ENCODE measurements around the gene NAALADL1.

NAALADL1 gene

DNA sequence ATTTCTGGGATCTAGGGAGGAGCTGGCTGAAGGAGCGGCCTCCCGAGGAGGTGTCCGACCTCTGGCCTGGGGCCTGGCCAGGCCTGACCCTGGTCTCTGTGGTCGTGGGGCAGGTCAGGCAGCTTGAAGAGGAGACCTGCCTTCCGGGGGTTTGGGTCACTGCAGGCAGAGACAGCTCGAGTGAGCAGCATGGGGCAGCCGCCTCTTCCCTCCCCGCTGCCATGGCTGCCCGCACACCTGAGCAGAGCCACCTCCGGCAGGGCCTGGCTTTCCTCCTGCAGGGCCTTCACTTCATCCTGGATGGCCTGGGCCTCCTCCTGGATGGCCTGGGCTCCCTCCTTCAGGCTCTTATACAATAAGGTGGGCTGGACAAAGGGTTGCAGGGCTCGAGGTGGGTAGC is 8.0 kb upstream of the NAALADL1 start:
- Histone ChIP-seq H3K18ac (ENCODE audit: low read length) (no peak overlapping the region), H3K4me3 (ENCODE audit: low read depth, low read length) (no peak overlapping the region), H4K12ac (ENCODE audit: low read depth, low read length) (peak overlapping the region; percentile 16), H3K9me3 (ENCODE audit: insufficient read depth, low read depth, low read length) (no peaks in the 10 kb centered on the region), H3K9ac (ENCODE audit: low read length) (no peak overlapping the region), H3K4me1 (ENCODE audit: control insufficient read depth in 1 of 2, insufficient read depth in 2 of 2, low read length in 2 of 2) (peaks cover 8 to 10% of the 10 kb centered on the region in 2 experiments), H3K4ac (ENCODE audit: low read depth, low read length) (no peak overlapping the region), H2BK120ac (ENCODE audit: insufficient read depth, low read length, poor library complexity) (no peak overlapping the region), H3K27ac (ENCODE audit: low read depth, low read length) (no peak overlapping the region), H3K79me2 (ENCODE audit: control insufficient read depth, insufficient read depth, low read length, poor library complexity) (no peaks in the 10 kb centered on the region), H3K14ac (ENCODE audit: low read length) (no peak overlapping the region), H3K36me3 (ENCODE audit: control insufficient read depth in 1 of 2, insufficient read depth in 2 of 2, low read length in 2 of 2) (no peaks in the 10 kb centered on the region), H4K8ac (ENCODE audit: low read depth, low read length) (peak overlapping the region; percentile 30), H2AFZ (ENCODE audit: insufficient read depth, low read length, poor library complexity) (no peak overlapping the region), H4K91ac (ENCODE audit: low read depth, low read length) (no peak overlapping the region), H3K23ac (ENCODE audit: low read length) (no peak overlapping the region), H3K79me1 (ENCODE audit: low read length) (no peaks in the 10 kb centered on the region), H2BK5ac (ENCODE audit: low read depth, low read length, poor library complexity) (no peak overlapping the region), H2AK5ac (ENCODE audit: low read length) (no peak overlapping the region), H2BK12ac (ENCODE audit: low read length) (no peak overlapping the region), H3K4me2 (ENCODE audit: low read length) (no peak overlapping the region), H3K27me3 (ENCODE audit: insufficient read depth, low read length) (no peaks in the 10 kb centered on the region)
- DNase-seq, result no peak
- no CpG with 5 or more reads among the region's 11 CpGs for WGBS (ENCODE audit: extremely low coverage, insufficient coverage, insufficient read length)

DNA sequence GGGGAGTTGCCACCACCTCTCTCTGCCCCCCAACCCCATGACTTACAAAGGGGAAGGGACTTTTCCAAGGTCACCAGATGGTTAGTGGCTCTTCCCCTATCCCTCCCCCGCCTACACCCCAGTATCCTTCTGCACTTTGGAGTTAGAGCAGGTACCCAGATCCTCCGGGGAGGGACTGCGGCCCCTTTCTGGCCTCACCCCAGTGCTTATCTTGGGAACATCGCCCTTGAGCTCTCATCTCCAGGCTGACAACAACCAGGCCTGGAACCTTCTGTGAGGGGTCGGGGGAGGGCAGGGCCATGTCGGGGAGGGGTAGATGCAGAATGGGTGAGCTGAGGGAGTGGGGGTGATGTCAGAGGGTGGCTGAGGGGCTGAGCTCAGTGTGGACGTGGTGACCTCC is 7.5 kb upstream of the NAALADL1 start:
- H3K14ac ChIP-seq (ENCODE audit: low read length), result no peak overlapping the region
- H3K9me3 ChIP-seq (ENCODE audit: insufficient read depth, low read depth, low read length), result no peaks in the 10 kb centered on the region
- no peak overlapping the region for H4K91ac ChIP-seq (ENCODE audit: low read depth, low read length)
- H3K23ac ChIP-seq (ENCODE audit: low read length), result no peak overlapping the region
- H4K12ac ChIP-seq (ENCODE audit: low read depth, low read length), result no peak overlapping the region
- H4K8ac ChIP-seq (ENCODE audit: low read depth, low read length), result peak overlapping the region; percentile 30
- no peak overlapping the region for H3K9ac ChIP-seq (ENCODE audit: low read length)
- H3K79me2 ChIP-seq (ENCODE audit: control insufficient read depth, insufficient read depth, low read length, poor library complexity), result no peaks in the 10 kb centered on the region
- no peak overlapping the region for H3K4me2 ChIP-seq (ENCODE audit: low read length)
- H3K79me1 ChIP-seq (ENCODE audit: low read length), result no peaks in the 10 kb centered on the region
- H3K27me3 ChIP-seq (ENCODE audit: insufficient read depth, low read length), result no peaks in the 10 kb centered on the region
- H3K27ac ChIP-seq (ENCODE audit: low read depth, low read length), result no peak overlapping the region
- no peak overlapping the region for H2BK120ac ChIP-seq (ENCODE audit: insufficient read depth, low read length, poor library complexity)
- WGBS (ENCODE audit: extremely low coverage, insufficient coverage, insufficient read length), result no CpG with 5 or more reads among the region's 7 CpGs
- no peak overlapping the region for H2AK5ac ChIP-seq (ENCODE audit: low read length)
- peaks cover 8 to 10% of the 10 kb centered on the region in 2 experiments for H3K4me1 ChIP-seq (ENCODE audit: control insufficient read depth in 1 of 2, insufficient read depth in 2 of 2, low read length in 2 of 2)
- no peak overlapping the region for H2BK12ac ChIP-seq (ENCODE audit: low read length)
- DNase-seq, result no peak
- no peak overlapping the region for H2BK5ac ChIP-seq (ENCODE audit: low read depth, low read length, poor library complexity)
- no peaks in the 10 kb centered on the region for H3K36me3 ChIP-seq (ENCODE audit: control insufficient read depth in 1 of 2, insufficient read depth in 2 of 2, low read length in 2 of 2)
- no peak overlapping the region for H3K4me3 ChIP-seq (ENCODE audit: low read depth, low read length)
- no peak overlapping the region for H2AFZ ChIP-seq (ENCODE audit: insufficient read depth, low read length, poor library complexity)
- no peak overlapping the region for H3K18ac ChIP-seq (ENCODE audit: low read length)
- no peak overlapping the region for H3K4ac ChIP-seq (ENCODE audit: low read depth, low read length)

DNA sequence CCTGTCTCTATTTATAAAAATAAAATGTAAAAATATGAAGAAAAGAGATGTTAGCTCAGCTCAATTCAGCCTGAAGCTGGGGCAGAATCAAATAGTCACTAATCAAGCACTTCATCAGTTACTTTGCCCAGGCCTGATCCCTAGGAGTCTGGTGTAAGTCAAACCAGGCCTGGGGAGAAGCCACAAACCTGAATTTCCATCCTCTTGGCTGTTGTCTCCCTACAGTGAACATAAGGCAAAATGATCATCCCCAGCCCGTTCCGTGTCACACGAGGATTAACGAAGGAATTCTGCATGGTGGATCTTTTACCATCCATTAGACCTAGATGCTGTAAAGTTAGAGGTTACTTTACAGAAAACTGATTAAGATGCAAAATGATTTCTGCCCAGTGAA is 6.5 kb upstream of the NAALADL1 start:
- Histone ChIP-seq H3K36me3 (ENCODE audit: control insufficient read depth in 1 of 2, insufficient read depth in 2 of 2, low read length in 2 of 2) (no peaks in the 10 kb centered on the region), H3K27me3 (ENCODE audit: insufficient read depth, low read length) (no peaks in the 10 kb centered on the region), H3K18ac (ENCODE audit: low read length) (no peak overlapping the region), H4K8ac (ENCODE audit: low read depth, low read length) (no peak overlapping the region), H2BK12ac (ENCODE audit: low read length) (no peak overlapping the region), H3K79me2 (ENCODE audit: control insufficient read depth, insufficient read depth, low read length, poor library complexity) (no peaks in the 10 kb centered on the region), H3K4me3 (ENCODE audit: low read depth, low read length) (no peak overlapping the region), H2AK5ac (ENCODE audit: low read length) (no peak overlapping the region), H3K4me2 (ENCODE audit: low read length) (no peak overlapping the region), H3K14ac (ENCODE audit: low read length) (no peak overlapping the region), H3K9me3 (ENCODE audit: insufficient read depth, low read depth, low read length) (no peaks in the 10 kb centered on the region), H3K4ac (ENCODE audit: low read depth, low read length) (no peak overlapping the region), H3K9ac (ENCODE audit: low read length) (no peak overlapping the region), H3K79me1 (ENCODE audit: low read length) (no peaks in the 10 kb centered on the region), H4K12ac (ENCODE audit: low read depth, low read length) (no peak overlapping the region), H2AFZ (ENCODE audit: insufficient read depth, low read length, poor library complexity) (no peak overlapping the region), H3K27ac (ENCODE audit: low read depth, low read length) (no peak overlapping the region), H3K4me1 (ENCODE audit: control insufficient read depth in 1 of 2, insufficient read depth in 2 of 2, low read length in 2 of 2) (peaks cover 8 to 10% of the 10 kb centered on the region in 2 experiments), H3K23ac (ENCODE audit: low read length) (no peak overlapping the region), H2BK5ac (ENCODE audit: low read depth, low read length, poor library complexity) (no peak overlapping the region), H4K91ac (ENCODE audit: low read depth, low read length) (no peak overlapping the region), H2BK120ac (ENCODE audit: insufficient read depth, low read length, poor library complexity) (no peak overlapping the region)
- WGBS (ENCODE audit: extremely low coverage, insufficient coverage, insufficient read length), result no CpG with 5 or more reads among the region's 4 CpGs
- DNase-seq, result no peak

DNA sequence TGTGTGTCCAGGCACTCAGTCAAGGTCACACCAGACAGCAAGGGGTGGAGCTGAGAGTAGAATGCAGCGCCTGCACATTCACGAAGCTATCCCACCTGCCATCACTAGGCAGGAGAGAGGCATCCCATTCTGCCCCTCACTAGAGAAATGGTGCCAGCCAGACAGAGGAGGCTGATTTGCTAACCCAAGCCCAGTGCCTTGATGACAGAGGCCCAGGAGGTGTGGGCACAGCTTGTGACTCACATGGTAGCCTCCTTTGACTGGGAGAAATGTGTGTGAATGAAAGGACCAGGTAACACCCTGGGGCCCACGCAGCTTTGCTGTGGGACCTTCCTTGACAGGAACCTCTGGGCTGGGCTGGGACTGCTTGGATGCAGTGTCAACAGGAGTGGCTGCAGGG is 5.2 kb upstream of the NAALADL1 start:
- no peak overlapping the region for H4K8ac ChIP-seq (ENCODE audit: low read depth, low read length)
- no peak overlapping the region for H3K4me3 ChIP-seq (ENCODE audit: low read depth, low read length)

More for the DNA sequence above, 5.2 kb upstream of the NAALADL1 start:
- Histone ChIP-seq H2AK5ac (ENCODE audit: low read length) (no peak overlapping the region), H3K14ac (ENCODE audit: low read length) (no peak overlapping the region), H3K36me3 (ENCODE audit: control insufficient read depth in 1 of 2, insufficient read depth in 2 of 2, low read length in 2 of 2) (no peaks in the 10 kb centered on the region), H2BK12ac (ENCODE audit: low read length) (no peak overlapping the region), H3K9me3 (ENCODE audit: insufficient read depth, low read depth, low read length) (no peaks in the 10 kb centered on the region), H3K27me3 (ENCODE audit: insufficient read depth, low read length) (no peaks in the 10 kb centered on the region), H2BK5ac (ENCODE audit: low read depth, low read length, poor library complexity) (no peak overlapping the region), H4K12ac (ENCODE audit: low read depth, low read length) (no peak overlapping the region), H3K79me1 (ENCODE audit: low read length) (no peaks in the 10 kb centered on the region), H3K4ac (ENCODE audit: low read depth, low read length) (no peak overlapping the region), H2AFZ (ENCODE audit: insufficient read depth, low read length, poor library complexity) (no peak overlapping the region), H3K4me1 (ENCODE audit: control insufficient read depth in 1 of 2, insufficient read depth in 2 of 2, low read length in 2 of 2) (peaks cover 8 to 10% of the 10 kb centered on the region in 2 experiments), H3K27ac (ENCODE audit: low read depth, low read length) (no peak overlapping the region), H3K79me2 (ENCODE audit: control insufficient read depth, insufficient read depth, low read length, poor library complexity) (no peaks in the 10 kb centered on the region), H4K91ac (ENCODE audit: low read depth, low read length) (no peak overlapping the region), H3K23ac (ENCODE audit: low read length) (no peak overlapping the region), H2BK120ac (ENCODE audit: insufficient read depth, low read length, poor library complexity) (no peak overlapping the region), H3K4me2 (ENCODE audit: low read length) (no peak overlapping the region), H3K9ac (ENCODE audit: low read length) (no peak overlapping the region), H3K18ac (ENCODE audit: low read length) (no peak overlapping the region)
- WGBS (ENCODE audit: extremely low coverage, insufficient coverage, insufficient read length), result no CpG with 5 or more reads among the region's 3 CpGs
- DNase-seq, result no peak

Data from trophoblast cell (in vitro differentiated cells and primary cell).